CD14-positive monocyte (primary cell): ENCODE results near the gene CD34. TPM values are rescaled to one million over a fixed set of nuclear protein-coding genes. Genes with fewer than 3 reads are reported as not detected.

ENCODE experiments used
- DNase-seq, 3 donors: peaks; one replicate each; pipeline ENCODE4 v3.0.0-alpha.2; 2011 to 2022
- H2AFZ ChIP-seq: 2 replicates; pipeline ENCODE4 v1.6.0; 2012; ENCODE audit warnings: mild to moderate bottlenecking, low read depth, low read length, inconsistent platforms; ENCODE audit not compliant: insufficient read depth, poor library complexity, severe bottlenecking
- H3K27ac ChIP-seq, 2 donors: 1 replicate in 1 of 2; 2 replicates in 1 of 2; pipeline ENCODE4 v1.5.1; 2012 to 2013; ENCODE audit warnings: low read length in 2 of 2, control low read depth in 1 of 2, inconsistent platforms in 1 of 2, low read depth in 1 of 2, mild to moderate bottlenecking in 1 of 2
- H3K27me3 ChIP-seq, 2 donors: one replicate each; pipeline versions ENCODE4 v1.6.0 to v1.6.1; 2011 to 2013; ENCODE audit warnings: low read length in 2 of 2; ENCODE audit not compliant: control insufficient read depth in 2 of 2, insufficient read depth in 2 of 2
- H3K36me3 ChIP-seq, 2 donors: replicated peaks in 1 of 2; 1 replicate in 1 of 2; 2 replicates in 1 of 2; pipeline versions ENCODE4 v1.5.1 to v1.6.1; 2012 to 2013; ENCODE audit warnings: low read length in 2 of 2, control low read depth in 1 of 2, inconsistent platforms in 1 of 2, mild to moderate bottlenecking in 1 of 2; ENCODE audit not compliant: insufficient read depth in 2 of 2, control insufficient read depth in 1 of 2
- H3K4me1 ChIP-seq, 2 donors: 1 replicate in 1 of 2; 2 replicates in 1 of 2; pipeline versions ENCODE4 v1.5.1 to v1.6.1; 2012 to 2013; ENCODE audit warnings: low read length in 2 of 2, control low read depth in 1 of 2, inconsistent platforms in 1 of 2, mild to moderate bottlenecking in 1 of 2, moderate library complexity in 1 of 2; ENCODE audit not compliant: insufficient read depth in 2 of 2, control insufficient read depth in 1 of 2
- H3K4me2 ChIP-seq: replicated peaks from 2 replicates; pipeline ENCODE3; 2012; ENCODE audit warnings: low read length, moderate library complexity, mild to moderate bottlenecking; ENCODE audit not compliant: poor library complexity, severe bottlenecking; ENCODE audit errors: extremely low read depth
- H3K4me3 ChIP-seq, 3 experiments: fragments of 200-600 bp in 1 of 3; sonication (generic) in 1 of 3; replicated peaks in 1 of 3; 1 replicate in 2 of 3; 2 replicates in 1 of 3; pipeline ENCODE4 v1.5.1; 2011 to 2013; ENCODE audit warnings: low read length in 3 of 3, mild to moderate bottlenecking in 3 of 3, control low read depth in 2 of 3, low read depth in 2 of 3, inconsistent platforms in 1 of 3, moderate library complexity in 1 of 3
- H3K79me2 ChIP-seq: 2 replicates; pipeline ENCODE4 v1.6.0; 2012; ENCODE audit warnings: mild to moderate bottlenecking, control low read depth, inconsistent platforms, low read length, moderate library complexity; ENCODE audit not compliant: insufficient read depth
- H3K9ac ChIP-seq: 2 replicates; pipeline ENCODE4 v1.6.0; 2017; ENCODE audit warnings: low read length, mild to moderate bottlenecking; ENCODE audit not compliant: insufficient read depth, poor library complexity, severe bottlenecking
- H3K9me3 ChIP-seq, 2 donors: replicated peaks in 1 of 2; 1 replicate in 1 of 2; 2 replicates in 1 of 2; pipeline versions ENCODE4 v1.5.1 to v1.6.1; 2012 to 2013; ENCODE audit warnings: low read length in 2 of 2, control low read depth in 1 of 2; ENCODE audit not compliant: control insufficient read depth in 1 of 2, insufficient read depth in 1 of 2
- H4K20me1 ChIP-seq: 2 replicates; pipeline ENCODE4 v1.6.0; 2012; ENCODE audit warnings: mild to moderate bottlenecking, low read length, control low read depth, moderate library complexity; ENCODE audit not compliant: insufficient read depth
- H3K27ac Mint-ChIP-seq, 7 donors: one replicate each; pipeline ENCODE4 v1.8.0; 2020; ENCODE audit warnings: mild to moderate bottlenecking in 7 of 7, mixed read lengths in 7 of 7, moderate library complexity in 6 of 7, inconsistent platforms in 2 of 7
- H3K27me3 Mint-ChIP-seq, 3 donors: one replicate each; pipeline ENCODE4 v1.8.0; 2021 to 2022; ENCODE audit warnings: low read depth in 3 of 3, mild to moderate bottlenecking in 3 of 3, mixed read lengths in 3 of 3, moderate library complexity in 3 of 3, inconsistent platforms in 1 of 3
- H3K36me3 Mint-ChIP-seq, 2 donors: one replicate each; pipeline ENCODE4 v1.8.0; 2020; ENCODE audit warnings: mixed read lengths in 2 of 2, inconsistent platforms in 1 of 2, mild to moderate bottlenecking in 1 of 2
- H3K4me1 Mint-ChIP-seq: one replicate; pipeline ENCODE4 v1.8.0; 2020; ENCODE audit warnings: mild to moderate bottlenecking, mixed read lengths
- H3K4me3 Mint-ChIP-seq, 2 donors: one replicate each; pipeline ENCODE4 v1.8.0; 2020; ENCODE audit warnings: mild to moderate bottlenecking in 2 of 2, mixed read lengths in 2 of 2, moderate library complexity in 1 of 2
- H3K9me3 Mint-ChIP-seq, 7 donors: one replicate each; pipeline ENCODE4 v1.8.0; 2020 to 2022; ENCODE audit warnings: mixed read lengths in 7 of 7, mild to moderate bottlenecking in 6 of 7, moderate library complexity in 6 of 7, inconsistent platforms in 2 of 7
- WGBS: methylation state at CpG from one replicate; pipeline ENCODE4 v1.1.5; 2013; ENCODE audit warnings: missing lambda C conversion rate; ENCODE audit not compliant: insufficient coverage; 5-methylcytosine and 5-hydroxymethylcytosine counted together
- intact Hi-C, 2 donors: fragments of 100-400 bp; cut with micrococcal nuclease; formaldehyde crosslinking; loops; one replicate each; pipeline versions ENCODE4 v1.15.0 to v1.15.1; 2023
- polyA plus RNA-seq, 3 donors: library from polyadenylated mRNA; depleted of rRNA in 1 of 3; unstranded in 2 of 3; stranded (reverse) in 1 of 3; fragments of 300-500 nt in 2 of 3; fragments of >200 nt in 1 of 3; fragmentation: Illumina TruSeq in 2 of 3; gene quantifications; 1 replicate in 2 of 3; 2 replicates in 1 of 3; pipeline ENCODE4 v1.2.3, GENCODE V29; 2012 to 2021
- TF ChIP-seq, protein P1 (sequence below): fragments of 200-600 bp; IDR thresholded peaks from one replicate; pipeline ENCODE4 v1.8.0; 2022; ENCODE audit warnings: antibody characterized with exemption, mild to moderate bottlenecking

CD34 gene
- polyA plus RNA-seq, 3 donors, result 0.03 TPM; not detected in 2

DNA sequence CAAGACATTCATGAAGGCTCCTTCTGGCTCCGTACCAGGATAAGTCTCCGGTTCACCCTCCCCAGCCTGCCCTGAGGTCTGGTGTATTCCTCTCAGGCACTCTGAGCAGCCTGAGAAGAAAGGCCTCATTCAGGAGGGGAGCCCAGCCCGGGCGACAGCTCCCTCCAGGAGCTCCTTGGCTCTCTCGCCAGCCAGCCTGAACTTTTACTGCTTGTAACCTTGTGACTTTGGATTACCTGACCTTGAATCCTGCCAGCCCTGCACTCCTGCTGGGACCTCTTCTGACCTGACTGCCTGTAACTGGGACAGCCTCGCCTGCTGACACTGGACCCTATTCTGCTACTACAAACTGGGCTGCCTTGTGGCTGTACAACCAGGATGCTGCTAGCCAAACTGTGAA is 65.8 kb downstream of the CD34 start:
- TF ChIP-seq, protein P1, sequence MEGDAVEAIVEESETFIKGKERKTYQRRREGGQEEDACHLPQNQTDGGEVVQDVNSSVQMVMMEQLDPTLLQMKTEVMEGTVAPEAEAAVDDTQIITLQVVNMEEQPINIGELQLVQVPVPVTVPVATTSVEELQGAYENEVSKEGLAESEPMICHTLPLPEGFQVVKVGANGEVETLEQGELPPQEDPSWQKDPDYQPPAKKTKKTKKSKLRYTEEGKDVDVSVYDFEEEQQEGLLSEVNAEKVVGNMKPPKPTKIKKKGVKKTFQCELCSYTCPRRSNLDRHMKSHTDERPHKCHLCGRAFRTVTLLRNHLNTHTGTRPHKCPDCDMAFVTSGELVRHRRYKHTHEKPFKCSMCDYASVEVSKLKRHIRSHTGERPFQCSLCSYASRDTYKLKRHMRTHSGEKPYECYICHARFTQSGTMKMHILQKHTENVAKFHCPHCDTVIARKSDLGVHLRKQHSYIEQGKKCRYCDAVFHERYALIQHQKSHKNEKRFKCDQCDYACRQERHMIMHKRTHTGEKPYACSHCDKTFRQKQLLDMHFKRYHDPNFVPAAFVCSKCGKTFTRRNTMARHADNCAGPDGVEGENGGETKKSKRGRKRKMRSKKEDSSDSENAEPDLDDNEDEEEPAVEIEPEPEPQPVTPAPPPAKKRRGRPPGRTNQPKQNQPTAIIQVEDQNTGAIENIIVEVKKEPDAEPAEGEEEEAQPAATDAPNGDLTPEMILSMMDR, result no peak
- Mint-ChIP-seq H3K4me3 (peak overlapping the region; percentile 38 to 51), H3K9me3 (no peaks in the 10 kb centered on the region), H3K27ac (peak overlapping the region; percentile 81 to 96 (median 91)), H3K27me3 (no peaks in the 10 kb centered on the region), H3K36me3 (peaks cover 20% of the 10 kb centered on the region in 2 donors), H3K4me1 (peaks cover 74% of the 10 kb centered on the region)
- no peaks in the 10 kb centered on the region for H3K27me3 ChIP-seq
- DNase-seq, result no peak
- H3K27ac ChIP-seq, result peak overlapping the region; percentile 80 to 82
- peaks cover 71 to 93% of the 10 kb centered on the region in 2 donors for H3K4me1 ChIP-seq
- peak overlapping the region in 1 of 3 experiments; percentile 29 for H3K4me3 ChIP-seq
- intact Hi-C loops, result no loop called here
- peaks cover 0 to 14% of the 10 kb centered on the region in 2 donors for H3K36me3 ChIP-seq
- H3K9ac ChIP-seq, result no peak overlapping the region
- no peak overlapping the region for H2AFZ ChIP-seq
- peaks cover 61% of the 10 kb centered on the region for H4K20me1 ChIP-seq
- H3K79me2 ChIP-seq, result peaks cover 85% of the 10 kb centered on the region
- WGBS, result 54% methylated on average over 6 of the region's 6 CpGs
- H3K9me3 ChIP-seq, result no peaks in the 10 kb centered on the region
- H3K4me2 ChIP-seq, result peak overlapping the region; percentile 44

DNA sequence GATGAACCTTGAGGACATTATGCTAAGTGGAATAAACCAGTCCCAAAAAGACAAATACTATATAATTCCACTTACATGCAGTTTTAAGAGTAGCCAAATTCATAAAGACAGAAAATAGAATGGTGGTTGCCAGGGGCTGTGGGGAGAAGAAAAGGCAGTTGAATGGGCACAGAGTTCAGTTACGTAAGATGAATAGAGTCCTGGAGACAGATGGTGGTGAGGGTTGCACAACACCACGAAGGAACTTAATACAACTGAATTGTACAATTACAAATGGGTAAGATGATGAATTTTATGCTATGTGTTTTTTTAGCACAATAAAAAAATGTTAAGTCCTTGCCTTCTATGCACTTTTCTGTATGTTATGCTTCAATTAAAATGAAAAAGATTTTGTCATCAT is 66.6 kb downstream of the CD34 start:
- Mint-ChIP-seq H3K27ac (peak overlapping the region; percentile 81 to 96 (median 91)), H3K27me3 (no peaks in the 10 kb centered on the region), H3K36me3 (peaks cover 22 to 24% of the 10 kb centered on the region in 2 donors), H3K9me3 (no peaks in the 10 kb centered on the region), H3K4me3 (peak overlapping the region in 1 of 2 donors; percentile 62), H3K4me1 (peaks cover 69% of the 10 kb centered on the region)
- peak overlapping the region; percentile 44 for H3K4me2 ChIP-seq
- H3K9me3 ChIP-seq, result no peaks in the 10 kb centered on the region
- intact Hi-C loops, result no loop called here
- no peaks in the 10 kb centered on the region for H3K27me3 ChIP-seq
- TF ChIP-seq, protein P1, result no peak
- peaks cover 63 to 85% of the 10 kb centered on the region in 2 donors for H3K4me1 ChIP-seq
- H3K4me3 ChIP-seq, result peak overlapping the region in 1 of 3 experiments; percentile 29
- no peak overlapping the region for H2AFZ ChIP-seq
- H3K9ac ChIP-seq, result no peak overlapping the region
- DNase-seq, result peak in 2 of 3 donors; percentile 76 to 81
- H3K27ac ChIP-seq, result peak overlapping the region; percentile 80 to 82
- no CpG with 5 or more reads among the region's 2 CpGs for WGBS
- peaks cover 0 to 14% of the 10 kb centered on the region in 2 donors for H3K36me3 ChIP-seq
- peaks cover 88% of the 10 kb centered on the region for H3K79me2 ChIP-seq
- peaks cover 61% of the 10 kb centered on the region for H4K20me1 ChIP-seq
